NCI-H2227 (cell line): ENCODE data around the gene SIGLEC15.
"Not testable (repeated sequence)": the region's sequence is repeated elsewhere in the genome, so short reads cannot be mapped to it uniquely, and the experiment has no call there.

Source experiments
- DNase-seq: peaks from one replicate; lab custom pipeline; 2025; ENCODE audit not compliant: unreplicated experiment; lab: John Stamatoyannopoulos, UW

SIGLEC15 gene

DNA sequence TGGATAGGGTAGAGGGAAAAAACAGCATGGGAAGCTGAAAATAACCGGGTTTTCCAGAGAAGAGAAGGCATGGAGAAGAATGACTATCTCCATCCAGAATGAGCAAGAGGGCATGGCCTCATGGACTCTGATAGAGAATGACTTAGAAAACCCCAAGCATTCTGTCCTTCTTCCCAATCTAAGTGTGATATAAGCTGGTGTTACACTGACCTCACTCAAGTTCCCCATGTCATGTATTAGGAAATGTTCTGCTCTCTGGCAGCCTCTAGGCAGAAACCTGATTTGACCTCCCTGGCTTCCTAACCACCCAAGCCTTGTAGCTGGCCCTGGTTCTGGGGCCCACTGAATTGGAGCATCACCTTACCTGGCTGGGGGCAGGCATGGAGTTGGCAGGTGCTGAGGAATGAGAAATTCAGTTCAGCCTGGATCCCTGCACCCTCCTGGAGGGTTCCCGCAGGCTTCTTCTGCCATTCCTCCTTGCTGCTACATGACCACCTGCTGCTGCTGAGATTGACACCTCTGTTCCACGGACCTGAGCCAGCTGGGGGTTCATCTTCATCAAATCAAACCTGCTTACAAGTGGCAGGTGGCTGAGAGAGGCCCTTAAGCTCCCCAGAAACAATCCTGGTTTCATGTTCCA is 5.2 kb upstream of the SIGLEC15 start:
- DNase-seq: no peak

DNA sequence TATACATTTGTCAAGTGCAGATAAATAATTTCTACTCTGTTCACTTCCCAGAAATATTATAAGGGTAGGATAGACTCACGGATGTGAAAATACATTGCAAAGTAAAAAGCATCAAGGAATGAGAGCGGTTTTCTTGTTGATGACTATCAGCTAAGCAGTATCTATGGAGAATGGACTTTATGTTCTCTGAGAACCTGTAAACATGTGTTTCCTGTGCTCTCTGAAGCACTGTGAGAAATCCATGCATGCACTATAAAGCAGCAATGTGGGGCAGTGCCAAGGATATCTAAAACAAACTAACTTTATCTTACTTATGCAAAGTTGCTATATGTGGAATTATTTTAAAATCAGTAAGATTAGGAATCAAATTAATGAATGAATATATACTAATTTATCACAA is 4.4 kb upstream of the SIGLEC15 start:
- DNase-seq: no peak

GRCh38 chr18:45821711-45822110 is 3.8 kb upstream of the SIGLEC15 start:
- DNase-seq: no peak

GRCh38 chr18:45826084-45826483 is 609 bp downstream of the SIGLEC15 start:
- DNase-seq: no peak

DNA sequence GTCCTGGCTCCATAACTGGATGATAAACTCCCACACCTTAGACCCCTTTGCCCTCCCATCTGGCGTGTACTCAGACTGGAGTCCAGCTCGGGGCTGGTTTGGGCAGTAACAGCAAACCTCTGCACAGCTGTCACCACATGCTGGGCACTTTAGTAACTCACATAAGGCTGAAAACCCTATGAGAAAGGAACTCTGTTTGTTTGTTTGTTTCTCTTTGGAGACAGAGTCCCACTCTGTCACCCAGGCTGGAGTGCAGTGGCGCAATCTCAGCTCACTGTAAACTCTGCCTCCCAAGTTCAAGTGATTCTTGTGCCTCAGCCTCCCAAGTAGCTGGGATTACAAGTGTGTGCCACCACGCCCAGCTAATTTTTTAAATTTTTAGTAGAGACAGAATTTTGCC is 1.2 kb downstream of the SIGLEC15 start:
- not testable (repeated sequence) for DNase-seq

- no peak for DNase-seq
Observed at GRCh38 chr18:45828917-45829811, 3.7 kb downstream of the SIGLEC15 start.

- DNase-seq: no peak
Observed at GRCh38 chr18:45829855-45830254, 4.4 kb downstream of the SIGLEC15 start.

GRCh38 chr18:45830917-45831316 is 5.4 kb downstream of the SIGLEC15 start:
- DNase-seq: no peak

GRCh38 chr18:45833846-45834245 is 8.4 kb downstream of the SIGLEC15 start:
- DNase-seq: no peak

GRCh38 chr18:45834306-45834705 is 8.8 kb downstream of the SIGLEC15 start:
- no peak for DNase-seq

GRCh38 chr18:45835057-45835636 is 9.7 kb downstream of the SIGLEC15 start:
- no peak for DNase-seq

- no peak for DNase-seq
Observed at GRCh38 chr18:45836242-45837205, 11.0 kb downstream of the SIGLEC15 start.

DNA sequence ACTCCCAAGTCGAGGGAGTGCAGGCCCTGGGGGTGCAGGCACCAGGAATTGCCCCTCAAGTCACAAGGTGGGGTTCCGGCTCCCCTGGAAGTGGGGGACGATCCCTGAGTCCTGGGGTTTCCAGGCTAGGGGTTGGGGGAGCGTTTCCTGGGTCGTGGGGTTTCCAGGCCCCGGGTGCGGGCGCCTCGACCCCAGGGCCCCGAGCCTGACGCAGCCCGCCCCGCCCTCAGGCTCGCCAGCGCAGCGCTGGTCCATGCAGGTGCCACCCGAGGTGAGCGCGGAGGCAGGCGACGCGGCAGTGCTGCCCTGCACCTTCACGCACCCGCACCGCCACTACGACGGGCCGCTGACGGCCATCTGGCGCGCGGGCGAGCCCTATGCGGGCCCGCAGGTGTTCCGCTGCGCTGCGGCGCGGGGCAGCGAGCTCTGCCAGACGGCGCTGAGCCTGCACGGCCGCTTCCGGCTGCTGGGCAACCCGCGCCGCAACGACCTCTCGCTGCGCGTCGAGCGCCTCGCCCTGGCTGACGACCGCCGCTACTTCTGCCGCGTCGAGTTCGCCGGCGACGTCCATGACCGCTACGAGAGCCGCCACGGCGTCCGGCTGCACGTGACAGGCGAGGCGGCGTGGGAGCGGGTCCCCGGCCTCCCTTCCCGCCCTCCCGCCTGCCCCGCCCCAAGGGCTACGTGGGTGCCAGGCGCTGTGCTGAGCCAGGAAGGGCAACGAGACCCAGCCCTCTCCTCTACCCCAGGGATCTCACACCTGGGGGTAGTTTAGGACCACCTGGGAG is 12.0 kb downstream of the SIGLEC15 start:
- DNase-seq: peak; percentile 68

- DNase-seq: peak; percentile 26
Observed at GRCh38 chr18:45838302-45839070, 13.0 kb downstream of the SIGLEC15 start.

DNA sequence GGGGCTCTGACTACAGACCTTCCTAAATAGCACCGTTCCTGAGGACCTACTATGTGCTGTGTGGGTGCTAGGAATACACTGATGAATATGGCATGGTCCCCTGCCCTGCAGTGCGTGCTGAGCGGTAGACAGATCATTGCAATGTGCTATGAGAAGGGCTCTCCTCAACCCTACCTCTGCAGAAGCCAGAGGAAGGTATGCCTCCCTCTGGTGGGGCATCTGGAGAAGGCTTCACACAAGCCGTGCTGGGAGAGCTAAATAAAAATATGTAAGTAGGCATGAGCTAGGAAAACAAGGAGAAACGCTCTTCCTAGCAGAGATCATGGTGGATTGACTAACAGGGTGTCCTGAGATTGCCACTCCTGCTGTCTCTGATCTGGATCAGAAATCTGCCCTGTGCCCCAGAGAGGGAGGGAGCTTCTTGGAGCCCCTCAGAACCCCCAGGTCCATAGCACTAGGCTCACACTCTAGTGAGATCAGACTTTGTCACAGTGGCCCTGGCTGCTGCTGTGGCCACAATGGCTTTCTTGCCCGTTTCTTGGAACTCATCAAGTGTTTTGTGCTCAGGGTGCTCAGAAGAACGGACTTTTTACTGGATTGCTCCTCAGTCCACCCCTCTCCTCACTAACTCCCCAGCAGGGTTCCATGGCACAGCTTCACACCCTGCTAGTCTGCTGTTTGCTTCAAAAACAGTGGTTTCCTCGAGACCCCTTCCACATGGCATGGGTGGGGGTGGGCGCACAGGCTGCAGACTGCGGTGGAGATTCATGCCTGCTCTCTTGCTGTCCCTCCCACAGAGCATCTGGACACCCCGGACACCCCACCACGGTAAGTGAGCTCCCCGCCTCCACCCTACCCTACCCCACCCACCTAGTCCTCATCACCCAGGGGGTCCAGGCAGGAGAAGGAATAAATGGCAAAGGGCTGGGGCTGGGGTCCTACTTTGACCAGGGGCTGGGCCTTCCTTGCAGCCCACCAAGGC is 14.2 kb downstream of the SIGLEC15 start:
- peak; percentile 64 for DNase-seq

GRCh38 chr18:45841060-45841764 is 15.7 kb downstream of the SIGLEC15 start:
- DNase-seq: no peak

DNA sequence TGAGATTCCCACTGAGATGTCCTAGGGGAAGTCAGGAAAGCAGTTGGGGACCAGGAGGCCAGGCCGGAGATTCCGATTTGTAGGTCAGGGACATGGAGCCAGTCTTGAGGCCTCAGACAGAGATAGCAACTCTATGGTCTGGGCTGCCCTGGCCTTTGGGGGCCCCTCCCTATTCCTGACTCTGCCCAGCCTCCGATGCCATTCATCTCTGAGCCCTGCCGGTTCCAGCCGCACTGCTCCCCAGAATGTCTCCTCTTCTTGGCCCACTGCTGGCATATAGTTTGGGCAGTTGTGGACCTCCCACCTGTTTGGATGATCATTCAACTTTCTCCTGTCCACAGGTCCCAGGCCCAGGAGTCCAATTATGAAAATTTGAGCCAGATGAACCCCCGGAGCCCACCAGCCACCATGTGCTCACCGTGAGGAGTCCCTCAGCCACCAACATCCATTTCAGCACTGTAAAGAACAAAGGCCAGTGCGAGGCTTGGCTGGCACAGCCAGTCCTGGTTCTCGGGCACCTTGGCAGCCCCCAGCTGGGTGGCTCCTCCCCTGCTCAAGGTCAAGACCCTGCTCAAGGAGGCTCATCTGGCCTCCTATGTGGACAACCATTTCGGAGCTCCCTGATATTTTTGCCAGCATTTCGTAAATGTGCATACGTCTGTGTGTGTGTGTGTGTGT is 16.4 kb downstream of the SIGLEC15 start:
- DNase-seq: no peak
